Measurements from ENCODE around the gene TLE6.
"Not testable (repeated sequence)": the region's sequence is repeated elsewhere in the genome, so short reads cannot be mapped to it uniquely, and the experiment has no call there.

TLE6 gene

DNA sequence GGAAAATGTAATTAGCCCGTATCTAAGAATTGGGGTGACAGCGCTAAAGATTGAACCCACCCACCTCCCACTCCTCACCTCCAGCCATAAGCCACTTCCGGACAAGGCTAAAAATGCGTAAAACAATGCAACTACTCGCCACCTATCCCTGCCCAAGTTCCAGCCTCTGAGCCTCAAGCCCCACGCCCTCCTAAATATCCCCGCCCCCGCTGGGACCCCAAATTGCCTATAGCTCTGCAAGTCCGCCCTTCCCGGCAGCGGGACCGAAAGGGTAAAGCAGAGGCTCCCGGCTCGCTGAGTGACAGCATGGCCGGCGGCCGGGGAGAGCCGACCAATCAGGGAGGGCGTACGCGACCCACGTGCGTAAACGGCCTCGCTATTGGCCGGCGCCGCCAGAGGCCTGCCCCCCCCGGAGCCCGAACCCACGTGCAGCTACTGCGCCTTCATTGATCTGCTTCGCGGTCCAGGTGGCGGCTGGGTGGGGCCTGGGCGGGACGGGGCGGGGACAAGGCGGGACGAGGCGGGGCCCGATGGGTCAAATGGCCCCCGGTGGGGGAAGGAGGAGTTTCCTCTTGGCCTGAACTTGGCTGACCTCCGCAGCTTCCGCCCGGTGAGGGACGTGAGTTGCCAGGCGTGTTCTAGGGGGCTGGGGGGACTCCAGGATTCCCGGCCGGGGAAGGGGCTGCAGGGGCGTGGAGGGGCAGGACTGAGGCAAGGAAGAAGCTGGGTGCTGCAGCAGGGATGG, at the start of gene TLE6:
TLE6 (plus strand) TSS at position 564 of the 745 bp plus-strand sequence. CDS start 670 bp downstream, outside the sequence.
- DNase-seq (ENCODE audit: low spot score), result peak; percentile 97

DNA sequence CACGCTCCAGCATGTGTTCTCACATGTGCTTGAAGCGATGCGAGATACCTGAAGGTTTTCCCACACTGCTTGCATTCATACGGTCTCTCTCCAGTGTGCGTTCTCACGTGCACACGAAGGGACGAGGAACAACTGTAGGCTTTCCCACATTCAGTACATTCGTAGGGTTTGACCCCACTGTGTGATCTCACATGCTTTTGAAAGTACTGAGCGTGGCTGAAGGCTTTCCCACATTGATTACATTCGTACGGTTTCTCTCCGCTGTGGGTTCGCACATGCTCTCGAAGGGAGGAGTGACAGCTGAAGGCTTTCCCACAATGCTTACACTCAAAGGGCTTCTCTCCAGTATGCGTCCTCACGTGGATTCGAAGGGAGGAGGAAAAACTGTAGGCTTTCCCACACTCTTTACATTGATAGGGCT, 43.9 kb upstream of the TLE6 start:
- DNase-seq (ENCODE audit: low spot score), result no peak

DNA sequence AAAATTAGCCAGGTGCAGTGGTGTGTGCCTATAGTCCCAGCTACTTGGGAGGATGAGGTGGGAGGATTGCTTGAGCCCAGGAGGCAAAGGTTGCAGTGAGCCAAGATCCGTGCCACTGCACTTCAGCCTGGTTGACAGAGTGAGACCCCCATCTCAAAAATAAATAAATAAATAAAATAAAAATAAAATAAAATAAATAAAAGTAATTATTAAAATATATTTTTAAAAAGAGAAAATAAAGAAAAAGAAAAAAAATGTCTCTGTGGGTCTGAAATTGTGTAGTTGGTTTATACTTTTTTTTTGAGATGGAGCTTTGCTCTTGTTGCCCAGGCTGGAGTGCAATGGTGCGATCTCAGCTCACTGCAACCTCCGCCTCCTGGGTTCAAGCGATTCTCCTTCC, 41.5 kb upstream of the TLE6 start:
- DNase-seq (ENCODE audit: low spot score), result not testable (repeated sequence)

- DNase-seq (ENCODE audit: low spot score), result no peak
Measured at GRCh38 chr19:2942928-2943640, 34.3 kb upstream of the TLE6 start.

DNA sequence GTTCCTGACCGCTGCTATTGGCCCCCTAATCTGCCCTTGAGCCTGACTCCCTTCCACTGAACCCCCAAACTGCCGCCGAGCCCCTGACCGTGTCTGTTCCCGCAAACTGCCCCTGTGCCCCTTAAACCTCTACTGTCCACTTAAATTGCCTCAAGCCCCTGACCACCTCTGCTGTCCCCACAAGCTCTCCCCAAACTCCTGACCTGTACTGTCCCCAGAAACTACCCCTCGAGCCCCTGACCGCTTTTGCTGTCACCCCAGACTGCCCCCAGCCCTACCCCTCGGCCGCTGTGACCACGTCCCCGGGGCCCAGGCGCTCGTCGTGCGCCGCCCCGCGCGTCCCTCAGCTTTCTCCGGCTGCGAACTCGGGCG, 33.0 kb upstream of the TLE6 start:
- no peak for DNase-seq (ENCODE audit: low spot score)

- peak; percentile 99 for DNase-seq (ENCODE audit: low spot score)
Measured at GRCh38 chr19:2944775-2945574, 32.4 kb upstream of the TLE6 start, which contains the start of gene ZNF77. ZNF77 (minus strand) TSS chr19:2944971; CDS start chr19:2944840, 131 bp downstream.

GRCh38 chr19:2945575-2946184, 31.7 kb upstream of the TLE6 start:
- no peak for DNase-seq (ENCODE audit: low spot score)

- no peak for DNase-seq (ENCODE audit: low spot score)
Measured at GRCh38 chr19:2949939-2950285, 27.5 kb upstream of the TLE6 start.

DNA sequence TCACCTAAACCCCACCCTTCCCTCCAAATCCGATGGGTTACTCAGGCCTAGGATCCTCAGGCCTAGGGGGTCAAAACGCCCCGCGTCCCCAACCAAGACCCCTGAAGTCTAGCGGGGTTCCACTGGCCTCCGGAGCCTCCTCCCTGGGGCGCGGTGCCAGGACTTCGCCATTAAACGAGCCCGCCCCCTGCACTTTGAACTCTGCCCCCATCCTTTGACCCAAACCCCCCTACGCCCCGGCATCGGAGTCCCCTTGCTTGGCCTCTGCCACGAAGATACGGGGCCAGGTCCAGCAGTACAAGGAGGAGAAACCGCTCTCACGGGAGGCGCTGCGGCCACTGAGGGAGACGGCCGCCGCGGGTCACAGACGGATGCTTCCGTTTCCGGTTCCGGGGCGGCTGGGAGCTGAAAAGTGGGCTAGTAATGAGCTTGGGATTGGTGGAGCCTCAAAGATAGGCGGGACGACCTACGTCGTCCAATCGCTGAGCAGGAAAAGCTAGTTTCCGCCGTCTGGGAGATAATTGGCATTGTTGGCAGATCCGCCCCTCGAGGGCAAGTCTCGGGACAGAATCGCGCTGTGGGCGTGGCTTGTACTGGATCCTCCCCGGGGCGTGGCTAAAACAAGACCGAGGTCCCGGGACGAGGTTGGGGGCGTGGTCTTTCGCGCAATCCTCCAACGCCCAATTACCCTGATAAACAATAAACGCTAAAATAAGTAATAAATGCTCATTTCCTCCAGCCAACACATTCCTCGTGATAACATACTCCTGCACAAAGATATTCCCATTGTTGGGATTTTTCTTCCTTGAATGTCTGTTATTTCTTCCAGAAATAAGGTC, 26.9 kb upstream of the TLE6 start:
- peak; percentile 100 for DNase-seq (ENCODE audit: low spot score)

- no peak for DNase-seq (ENCODE audit: low spot score)
Measured at GRCh38 chr19:2952953-2953481, 24.3 kb upstream of the TLE6 start.

DNA sequence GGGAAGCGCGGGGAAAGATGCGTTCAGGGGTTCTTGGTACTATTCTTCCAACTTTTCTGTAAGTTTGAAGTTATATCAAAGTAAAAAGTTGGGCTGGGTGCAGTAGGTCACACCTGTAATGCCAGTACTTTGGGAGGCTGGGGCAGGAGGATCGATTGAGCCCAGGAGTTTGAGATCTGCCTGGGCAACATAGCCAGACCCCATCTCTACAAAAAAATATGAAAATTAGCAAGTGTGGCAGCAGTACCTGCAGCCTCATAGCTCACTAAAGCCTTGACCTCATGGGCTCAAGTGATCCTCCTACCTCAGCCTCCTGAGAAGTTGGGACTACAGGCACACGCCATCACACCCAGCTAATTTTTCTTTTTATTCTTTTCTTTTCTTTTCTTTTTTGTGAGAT, 20.2 kb upstream of the TLE6 start:
- DNase-seq (ENCODE audit: low spot score), result no peak

DNA sequence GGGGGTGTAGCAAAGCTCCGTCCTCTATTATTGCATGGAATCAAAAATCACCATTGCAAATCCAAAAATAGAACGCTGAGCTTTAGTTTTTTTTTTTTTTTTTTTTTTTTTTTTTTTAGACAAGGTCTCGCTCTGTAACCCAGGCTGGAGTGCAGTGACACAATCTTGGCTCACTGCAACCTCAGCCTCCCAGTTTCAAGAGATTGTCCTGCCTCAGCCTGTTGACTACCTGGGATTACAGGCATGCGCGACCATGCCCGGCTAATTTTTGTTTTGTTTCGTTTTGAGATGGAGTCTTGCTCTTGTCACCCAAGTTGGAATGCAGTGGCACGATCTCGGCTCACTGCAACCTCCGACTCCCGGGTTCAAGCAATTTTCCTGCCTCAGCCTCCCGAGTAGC, 17.2 kb upstream of the TLE6 start:
- DNase-seq (ENCODE audit: low spot score), result no peak

- DNase-seq (ENCODE audit: low spot score), result no peak
Measured at GRCh38 chr19:2962018-2962670, 15.2 kb upstream of the TLE6 start.

GRCh38 chr19:2963122-2963521, 14.2 kb upstream of the TLE6 start:
- DNase-seq (ENCODE audit: low spot score), result no peak

- not testable (repeated sequence) for DNase-seq (ENCODE audit: low spot score)
Measured at GRCh38 chr19:2963631-2964030, 13.7 kb upstream of the TLE6 start.

DNA sequence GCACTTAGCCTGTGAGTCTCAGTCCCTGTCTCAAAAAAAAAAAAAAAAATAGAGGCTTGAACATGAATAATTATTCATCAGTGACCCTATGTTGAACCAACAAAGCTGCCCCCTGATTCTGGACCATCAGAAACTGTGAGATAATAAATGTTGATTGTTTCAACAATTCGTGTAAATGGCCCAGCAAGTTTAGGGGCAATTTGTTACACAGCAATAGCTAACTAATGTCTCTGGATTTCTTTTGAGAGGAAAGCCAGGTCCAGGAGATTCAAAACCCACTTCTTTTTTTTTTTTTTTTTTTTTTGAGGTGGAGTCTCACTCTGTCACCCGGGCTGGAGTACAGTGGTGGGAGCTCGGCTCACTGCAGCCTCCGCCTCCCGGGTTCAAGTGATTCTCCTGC, 12.5 kb upstream of the TLE6 start:
- DNase-seq (ENCODE audit: low spot score), result no peak

- DNase-seq (ENCODE audit: low spot score), result no peak
Measured at GRCh38 chr19:2967972-2968371, 9.4 kb upstream of the TLE6 start.

- DNase-seq (ENCODE audit: low spot score), result peak; percentile 76
Measured at GRCh38 chr19:2969104-2969504, 8.3 kb upstream of the TLE6 start.

DNA sequence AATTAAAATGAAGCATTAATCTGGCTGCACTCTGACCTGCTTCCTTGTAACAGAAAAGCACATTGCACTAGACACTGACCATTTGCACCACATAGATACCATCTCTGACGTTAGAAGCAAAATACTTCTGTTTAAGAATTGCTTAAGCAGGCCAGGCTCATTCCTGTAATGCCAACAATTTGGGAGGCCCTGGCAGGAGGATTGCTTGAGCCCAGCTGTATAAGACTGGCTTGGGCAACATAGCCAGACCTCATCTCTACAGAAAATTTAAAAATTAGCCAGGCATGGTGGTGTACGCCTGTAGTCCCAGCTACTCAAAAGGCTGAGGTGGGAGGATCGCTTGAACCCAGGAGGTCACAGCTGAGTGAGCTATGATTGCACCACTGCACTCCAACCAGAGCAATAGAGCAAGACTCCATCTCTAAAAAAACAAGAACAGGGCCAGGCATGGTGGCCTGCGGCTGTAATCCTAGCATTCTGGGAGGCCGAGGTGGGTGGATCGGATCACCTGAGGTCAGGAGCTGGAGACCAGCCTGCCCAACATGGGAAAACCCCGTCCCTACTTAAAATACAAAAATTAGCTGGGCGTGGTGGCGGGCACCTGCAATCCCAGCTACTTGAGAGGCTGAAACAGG, 7.0 kb upstream of the TLE6 start:
- no peak for DNase-seq (ENCODE audit: low spot score)

GRCh38 chr19:2973229-2973628, 4.1 kb upstream of the TLE6 start:
- no peak for DNase-seq (ENCODE audit: low spot score)

Data from left forelimb (tissue), 1 donor.